HCT116 (cell line): ENCODE data around the gene LRRC3.

Source experiments
- CTCF ChIP-seq, 3 experiments: fragments of 200-600 bp in 1 of 3; sonication (generic) in 1 of 3; IDR thresholded peaks in 2 of 3; conservative IDR thresholded peaks in 1 of 3; 2 replicates each; pipeline ENCODE4 v1.5.1; 2012 to 2017; ENCODE audit warnings: low read depth in 2 of 3, low read length in 2 of 3, antibody characterized with exemption in 1 of 3, borderline replicate concordance in 1 of 3, control low read depth in 1 of 3, mild to moderate bottlenecking in 1 of 3, mixed read lengths in 1 of 3, mixed run types in 1 of 3, moderate library complexity in 1 of 3; ENCODE audit not compliant: insufficient read depth in 1 of 3
- EZH2 ChIP-seq: fragments of 200-600 bp; sonication (generic); IDR thresholded peaks from 2 replicates; pipeline ENCODE4 v1.6.1; 2017; ENCODE audit warnings: antibody characterized with exemption, mixed run types
- ZNF274 ChIP-seq: fragments of 200-500 bp; sonication (Bioruptor generic); IDR thresholded peaks from 2 replicates; pipeline ENCODE4 v1.6.1; 2014; ENCODE audit warnings: mild to moderate bottlenecking, low read depth, low read length, inconsistent platforms

GRCh38 chr21:44484498-44485253 lies 29.4 kb downstream of the LRRC3 start:
- TF ChIP-seq ZNF274 (no peak), CTCF (IDR thresholded peaks at IDR 0.05 in 2 of 3, conservative IDR thresholded peaks at IDR 0.05 in 1 of 3; ENCODE audit: borderline replicate concordance in 1 of 3, insufficient read depth in 1 of 3, low read depth in 2 of 3, low read length in 2 of 3) (no peak), EZH2 (no peak)
